Breast epithelium (tissue), 3 donors: ENCODE data around the gene GABRG1.

ENCODE experiments used
- CTCF ChIP-seq, 3 donors: fragments of 450-650 bp; IDR thresholded peaks; one replicate each; pipeline ENCODE4 v1.5.1; 2016 to 2017; ENCODE audit warnings: antibody characterized with exemption in 3 of 3, mild to moderate bottlenecking in 3 of 3, moderate library complexity in 3 of 3
- POLR2AphosphoS5 ChIP-seq, 3 donors: sonication (generic); formaldehyde crosslinking; IDR thresholded peaks; one replicate each; pipeline ENCODE4 v1.6.1; 2017; ENCODE audit warnings: antibody characterized with exemption in 3 of 3

- TF ChIP-seq CTCF (IDR thresholded peaks at IDR 0.05) (no peak), POLR2AphosphoS5 (IDR thresholded peaks at IDR 0.05) (no peak)
Observed at GRCh38 chr4:46081248-46081647, 42.6 kb downstream of the GABRG1 start.
